HG02943 (cell line): ENCODE measurements around the gene ERC2.

ENCODE experiments used
- ATAC-seq: cut with Tn5 transposase; IDR thresholded peaks from one replicate; pipeline ENCODE4 v1.9.1; 2021; ENCODE audit warnings: mild to moderate bottlenecking, low read depth, moderate library complexity; ENCODE audit not compliant: unreplicated experiment

The ERC2 gene

GRCh38 chr3:56428667-56429066 is 39.6 kb downstream of the ERC2 start:
- ATAC-seq, result no peak

- no peak for ATAC-seq
These were observed 43.4 kb downstream of the ERC2 start for GRCh38 chr3:56424885-56425284.

- no peak for ATAC-seq
These were observed 43.9 kb downstream of the ERC2 start for GRCh38 chr3:56424336-56424735.

GRCh38 chr3:56423661-56424099 is 44.6 kb downstream of the ERC2 start:
- no peak for ATAC-seq

- ATAC-seq, result no peak
These were observed 46.0 kb downstream of the ERC2 start for GRCh38 chr3:56422316-56422715.

- ATAC-seq, result no peak
These were observed 47.1 kb downstream of the ERC2 start for GRCh38 chr3:56421205-56421604.

GRCh38 chr3:56415652-56416051 is 52.6 kb downstream of the ERC2 start:
- no peak for ATAC-seq

GRCh38 chr3:56413911-56414310 is 54.4 kb downstream of the ERC2 start:
- no peak for ATAC-seq

- no peak for ATAC-seq
These were observed 57.1 kb downstream of the ERC2 start for GRCh38 chr3:56411166-56411565.

GRCh38 chr3:56410576-56410975 is 57.7 kb downstream of the ERC2 start:
- no peak for ATAC-seq

- no peak for ATAC-seq
These were observed 58.5 kb downstream of the ERC2 start for GRCh38 chr3:56409790-56410189.

- ATAC-seq, result no peak
These were observed 59.5 kb downstream of the ERC2 start for GRCh38 chr3:56408761-56409196.

GRCh38 chr3:56406826-56407515 is 61.3 kb downstream of the ERC2 start:
- no peak for ATAC-seq

- ATAC-seq, result no peak
These were observed 63.4 kb downstream of the ERC2 start for GRCh38 chr3:56404884-56405283.

- ATAC-seq, result no peak
These were observed 69.6 kb downstream of the ERC2 start for GRCh38 chr3:56398659-56399058.

GRCh38 chr3:56397798-56398197 is 70.5 kb downstream of the ERC2 start:
- no peak for ATAC-seq

- ATAC-seq, result no peak
These were observed 79.0 kb downstream of the ERC2 start for GRCh38 chr3:56389183-56389830.

- no peak for ATAC-seq
These were observed 85.2 kb downstream of the ERC2 start for GRCh38 chr3:56383092-56383491.

GRCh38 chr3:56379723-56380287 is 88.5 kb downstream of the ERC2 start:
- ATAC-seq, result no peak

- ATAC-seq, result no peak
These were observed 92.6 kb downstream of the ERC2 start for GRCh38 chr3:56375654-56376053.

GRCh38 chr3:56373386-56373785 is 94.9 kb downstream of the ERC2 start:
- ATAC-seq, result no peak
